ENCODE results near the gene FAT1.

The FAT1 gene

GRCh38 chr4:186586205-186586604 lies 137.5 kb downstream of the FAT1 start:
- Histone ChIP-seq H3K4me3 (ENCODE audit: insufficient read length, low read depth) (no peak overlapping the region), H3K27me3 (ENCODE audit: insufficient read depth, insufficient read length) (no peaks in the 10 kb centered on the region), H3K9ac (ENCODE audit: insufficient read length, low read depth) (no peak overlapping the region), H3K9me3 (ENCODE audit: insufficient read depth, low read length) (peaks cover 12% of the 10 kb centered on the region; the same call in 1 of the 2 replicates), H3K4me1 (ENCODE audit: insufficient read depth, insufficient read length) (no peaks in the 10 kb centered on the region), H3K36me3 (ENCODE audit: insufficient read depth, insufficient read length, low read length) (peaks cover 56% of the 10 kb centered on the region)
- TF ChIP-seq SUZ12 (IDR thresholded peaks at IDR 0.05; ENCODE audit: extremely low read depth, insufficient read depth, insufficient read length) (no peak), YY1 (IDR thresholded peaks at IDR 0.05; ENCODE audit: insufficient read depth, insufficient read length) (no peak), ZNF274 (IDR thresholded peaks at IDR 0.05; ENCODE audit: low read depth, low read length) (no peak)
- DNase-seq (ENCODE audit: low read depth, low spot score), result no peak

GRCh38 chr4:186584912-186585311 lies 138.7 kb downstream of the FAT1 start:
- H3K36me3 ChIP-seq (ENCODE audit: insufficient read depth, insufficient read length, low read length), result peaks cover 49% of the 10 kb centered on the region
- H3K4me1 ChIP-seq (ENCODE audit: insufficient read depth, insufficient read length), result no peaks in the 10 kb centered on the region
- H3K9me3 ChIP-seq (ENCODE audit: insufficient read depth, low read length), result peaks cover 12% of the 10 kb centered on the region; the same call in 1 of the 2 replicates
- H3K27me3 ChIP-seq (ENCODE audit: insufficient read depth, insufficient read length), result no peaks in the 10 kb centered on the region
- no peak overlapping the region for H3K4me3 ChIP-seq (ENCODE audit: insufficient read length, low read depth)
- H3K9ac ChIP-seq (ENCODE audit: insufficient read length, low read depth), result no peak overlapping the region
- DNase-seq (ENCODE audit: low read depth, low spot score), result no peak
- TF ChIP-seq ZNF274 (IDR thresholded peaks at IDR 0.05; ENCODE audit: low read depth, low read length) (no peak), SUZ12 (IDR thresholded peaks at IDR 0.05; ENCODE audit: extremely low read depth, insufficient read depth, insufficient read length) (no peak), YY1 (IDR thresholded peaks at IDR 0.05; ENCODE audit: insufficient read depth, insufficient read length) (no peak)

GRCh38 chr4:186581421-186581820 lies 142.2 kb downstream of the FAT1 start:
- Histone ChIP-seq H3K4me3 (ENCODE audit: insufficient read length, low read depth) (no peak overlapping the region), H3K27me3 (ENCODE audit: insufficient read depth, insufficient read length) (no peaks in the 10 kb centered on the region), H3K9ac (ENCODE audit: insufficient read length, low read depth) (no peak overlapping the region), H3K36me3 (ENCODE audit: insufficient read depth, insufficient read length, low read length) (peaks cover 31% of the 10 kb centered on the region), H3K4me1 (ENCODE audit: insufficient read depth, insufficient read length) (no peaks in the 10 kb centered on the region), H3K9me3 (ENCODE audit: insufficient read depth, low read length) (peaks cover 12% of the 10 kb centered on the region; the same call in 1 of the 2 replicates)
- no peak for TF ChIP-seq SUZ12 (IDR thresholded peaks at IDR 0.05; ENCODE audit: extremely low read depth, insufficient read depth, insufficient read length)
- no peak for TF ChIP-seq ZNF274 (IDR thresholded peaks at IDR 0.05; ENCODE audit: low read depth, low read length)
- no peak for TF ChIP-seq YY1 (IDR thresholded peaks at IDR 0.05; ENCODE audit: insufficient read depth, insufficient read length)
- DNase-seq (ENCODE audit: low read depth, low spot score), result no peak

GRCh38 chr4:186580669-186581068 lies 143.0 kb downstream of the FAT1 start:
- TF ChIP-seq SUZ12 (IDR thresholded peaks at IDR 0.05; ENCODE audit: extremely low read depth, insufficient read depth, insufficient read length) (no peak), YY1 (IDR thresholded peaks at IDR 0.05; ENCODE audit: insufficient read depth, insufficient read length) (no peak)
- no peaks in the 10 kb centered on the region for H3K27me3 ChIP-seq (ENCODE audit: insufficient read depth, insufficient read length)

GRCh38 chr4:186570193-186570996 lies 153.3 kb downstream of the FAT1 start:
- Histone ChIP-seq H3K27me3 (ENCODE audit: insufficient read depth, insufficient read length) (no peaks in the 10 kb centered on the region), H3K36me3 (ENCODE audit: insufficient read depth, insufficient read length, low read length) (no peaks in the 10 kb centered on the region), H3K4me1 (ENCODE audit: insufficient read depth, insufficient read length) (peaks cover 2% of the 10 kb centered on the region), H3K9me3 (ENCODE audit: insufficient read depth, low read length) (no peaks in the 10 kb centered on the region), H3K4me3 (ENCODE audit: insufficient read length, low read depth) (no peak overlapping the region), H3K9ac (ENCODE audit: insufficient read length, low read depth) (no peak overlapping the region)
- no peak for DNase-seq (ENCODE audit: low read depth, low spot score)
- TF ChIP-seq SUZ12 (IDR thresholded peaks at IDR 0.05; ENCODE audit: extremely low read depth, insufficient read depth, insufficient read length), result no peak
- TF ChIP-seq YY1 (IDR thresholded peaks at IDR 0.05; ENCODE audit: insufficient read depth, insufficient read length), result no peak
- no peak for TF ChIP-seq ZNF274 (IDR thresholded peaks at IDR 0.05; ENCODE audit: low read depth, low read length)

More at GRCh38 chr4:186580669-186581068, 143.0 kb downstream of the FAT1 start:
- Histone ChIP-seq H3K36me3 (ENCODE audit: insufficient read depth, insufficient read length, low read length) (peaks cover 24% of the 10 kb centered on the region), H3K9me3 (ENCODE audit: insufficient read depth, low read length) (peaks cover 12% of the 10 kb centered on the region; the same call in 1 of the 2 replicates), H3K4me1 (ENCODE audit: insufficient read depth, insufficient read length) (no peaks in the 10 kb centered on the region), H3K4me3 (ENCODE audit: insufficient read length, low read depth) (no peak overlapping the region), H3K9ac (ENCODE audit: insufficient read length, low read depth) (no peak overlapping the region)
- no peak for DNase-seq (ENCODE audit: low read depth, low spot score)

- Histone ChIP-seq H3K4me3 (ENCODE audit: insufficient read length, low read depth) (no peak overlapping the region), H3K36me3 (ENCODE audit: insufficient read depth, insufficient read length, low read length) (no peaks in the 10 kb centered on the region), H3K9me3 (ENCODE audit: insufficient read depth, low read length) (no peaks in the 10 kb centered on the region), H3K9ac (ENCODE audit: insufficient read length, low read depth) (no peak overlapping the region), H3K27me3 (ENCODE audit: insufficient read depth, insufficient read length) (no peaks in the 10 kb centered on the region), H3K4me1 (ENCODE audit: insufficient read depth, insufficient read length) (peaks cover 2% of the 10 kb centered on the region)
- no peak for DNase-seq (ENCODE audit: low read depth, low spot score)
- TF ChIP-seq ZNF274 (IDR thresholded peaks at IDR 0.05; ENCODE audit: low read depth, low read length) (no peak), YY1 (IDR thresholded peaks at IDR 0.05; ENCODE audit: insufficient read depth, insufficient read length) (no peak)
Measured at GRCh38 chr4:186569533-186570192, 154.0 kb downstream of the FAT1 start.

- peaks cover 2% of the 10 kb centered on the region for H3K4me1 ChIP-seq (ENCODE audit: insufficient read depth, insufficient read length)
- DNase-seq (ENCODE audit: low read depth, low spot score), result no peak
- no peak overlapping the region for H3K4me3 ChIP-seq (ENCODE audit: insufficient read length, low read depth)
- no peaks in the 10 kb centered on the region for H3K9me3 ChIP-seq (ENCODE audit: insufficient read depth, low read length)
- no peak for TF ChIP-seq ZNF274 (IDR thresholded peaks at IDR 0.05; ENCODE audit: low read depth, low read length)
- TF ChIP-seq SUZ12 (IDR thresholded peaks at IDR 0.05; ENCODE audit: extremely low read depth, insufficient read depth, insufficient read length), result no peak
- TF ChIP-seq YY1 (IDR thresholded peaks at IDR 0.05; ENCODE audit: insufficient read depth, insufficient read length), result no peak
- no peak overlapping the region for H3K9ac ChIP-seq (ENCODE audit: insufficient read length, low read depth)
- no peaks in the 10 kb centered on the region for H3K27me3 ChIP-seq (ENCODE audit: insufficient read depth, insufficient read length)
- no peaks in the 10 kb centered on the region for H3K36me3 ChIP-seq (ENCODE audit: insufficient read depth, insufficient read length, low read length)
Measured at GRCh38 chr4:186566068-186566467, 157.6 kb downstream of the FAT1 start.

All from NT2/D1 (cell line).